M059J (cell line): ENCODE data around the gene ESCO1. TPM values are rescaled to one million over a fixed set of nuclear protein-coding genes. Genes with fewer than 3 reads are reported as not detected.

Source experiments
- DNase-seq: peaks from one replicate; pipeline ENCODE4 v3.0.0-alpha.2; 2012; ENCODE audit warnings: low read depth
- total RNA-seq: library from RNA; depleted of rRNA; stranded (reverse); fragments of >200 nt; shearing (Covaris generic); gene quantifications from 2 replicates; pipeline ENCODE4 v1.2.3, GENCODE V29; 2014; rRNA removed

ESCO1 gene
- total RNA-seq, 1 experiment from 2014 or later: 15.0 TPM

- DNase-seq: no peak
These were observed 109.8 kb downstream of the ESCO1 start for GRCh38 chr18:21490748-21491147.

- peak; percentile 11 for DNase-seq
These were observed 110.5 kb downstream of the ESCO1 start for GRCh38 chr18:21489919-21490495.

- DNase-seq: peak; percentile 54
These were observed 111.3 kb downstream of the ESCO1 start for GRCh38 chr18:21489119-21489750.

- DNase-seq: no peak
These were observed 113.5 kb downstream of the ESCO1 start for GRCh38 chr18:21486905-21487437.

- peak; percentile 54 for DNase-seq
These were observed 115.5 kb downstream of the ESCO1 start for GRCh38 chr18:21484851-21485636.

DNA sequence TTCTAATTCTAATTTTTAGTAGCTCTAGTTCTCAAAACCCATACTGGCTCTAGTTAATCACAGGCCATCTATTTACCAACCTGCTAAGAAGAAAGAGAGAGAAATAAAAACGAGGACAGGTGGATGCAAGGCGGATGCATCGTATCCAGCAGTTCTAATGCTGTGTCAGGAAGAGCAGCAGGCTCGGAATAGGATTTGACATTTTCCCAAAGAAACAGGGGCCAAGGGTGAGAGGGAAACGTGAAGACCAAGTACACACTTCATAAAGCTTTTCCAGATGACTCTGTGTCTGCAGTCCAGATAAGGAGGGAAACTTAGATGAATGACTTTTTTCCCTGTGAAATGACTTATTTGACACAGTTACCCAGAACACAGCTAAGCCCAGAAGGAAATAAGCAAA, 117.5 kb downstream of the ESCO1 start:
- no peak for DNase-seq

- no peak for DNase-seq
These were observed 118.8 kb downstream of the ESCO1 start for GRCh38 chr18:21481739-21482138.

GRCh38 chr18:21479721-21480120, 120.8 kb downstream of the ESCO1 start:
- DNase-seq: peak; percentile 49

Other genes starting within 250 kb of the ESCO1 start
- 21.4 and 69.3 TPM in 2 replicates for gene SNRPD1, start 11.6 kb upstream of the ESCO1 start, total RNA-seq
- gene ABHD3, start 104.1 kb upstream of the ESCO1 start, total RNA-seq: 38.2 and 45.6 TPM in 2 replicates
- 26.5 and 39.6 TPM in 2 replicates for gene MIB1, start 140.1 kb upstream of the ESCO1 start, total RNA-seq